Measurements from ENCODE around the gene FAM110A.
"Not testable (repeated sequence)": the region's sequence is repeated elsewhere in the genome, so short reads cannot be mapped to it uniquely, and the experiment has no call there.

FAM110A gene

GRCh38 chr20:877814-878213 is 44.3 kb downstream of the FAM110A start:
- no peak for DNase-seq

- no peak for DNase-seq
These were observed 45.2 kb downstream of the FAM110A start for GRCh38 chr20:878511-879307.

GRCh38 chr20:879626-880025 is 46.1 kb downstream of the FAM110A start:
- no peak for DNase-seq

- DNase-seq = no peak
These were observed 47.7 kb downstream of the FAM110A start for GRCh38 chr20:881051-881782.

- no peak for DNase-seq
These were observed 48.2 kb downstream of the FAM110A start for GRCh38 chr20:881783-882144.

- DNase-seq = no peak
These were observed 51.8 kb downstream of the FAM110A start for GRCh38 chr20:884983-885952.

GRCh38 chr20:887137-887536 is 53.6 kb downstream of the FAM110A start:
- DNase-seq = no peak

GRCh38 chr20:888057-888456 is 54.5 kb downstream of the FAM110A start:
- no peak for DNase-seq

GRCh38 chr20:889106-889505 is 55.6 kb downstream of the FAM110A start:
- no peak for DNase-seq

- DNase-seq = no peak
These were observed 56.5 kb downstream of the FAM110A start for GRCh38 chr20:889932-890463.

GRCh38 chr20:890666-891057 is 57.1 kb downstream of the FAM110A start:
- DNase-seq = no peak

GRCh38 chr20:891058-891705 is 57.7 kb downstream of the FAM110A start:
- DNase-seq = no peak

- peak; percentile 32 for DNase-seq
These were observed 58.2 kb downstream of the FAM110A start for GRCh38 chr20:891706-892080.

GRCh38 chr20:892371-892770 is 58.9 kb downstream of the FAM110A start:
- DNase-seq = not testable (repeated sequence)
